B cell (primary cell): ENCODE data around the gene TRAF5.

Source experiments
- EZH2 ChIP-seq: IDR thresholded peaks from 2 replicates; pipeline ENCODE4 v1.6.1; 2012; ENCODE audit warnings: borderline replicate concordance, low read depth, mild to moderate bottlenecking, moderate library complexity, low read length; ENCODE audit not compliant: insufficient read depth, poor library complexity, severe bottlenecking
- TF ChIP-seq, protein P1 (sequence below): fragments of 200-600 bp; IDR thresholded peaks from one replicate; pipeline ENCODE4 v1.8.0; 2022; ENCODE audit warnings: antibody characterized with exemption, mild to moderate bottlenecking

GRCh38 chr1:211343607-211344006, 17.0 kb downstream of the TRAF5 start:
- no peak for TF ChIP-seq EZH2
- TF ChIP-seq, protein P1, sequence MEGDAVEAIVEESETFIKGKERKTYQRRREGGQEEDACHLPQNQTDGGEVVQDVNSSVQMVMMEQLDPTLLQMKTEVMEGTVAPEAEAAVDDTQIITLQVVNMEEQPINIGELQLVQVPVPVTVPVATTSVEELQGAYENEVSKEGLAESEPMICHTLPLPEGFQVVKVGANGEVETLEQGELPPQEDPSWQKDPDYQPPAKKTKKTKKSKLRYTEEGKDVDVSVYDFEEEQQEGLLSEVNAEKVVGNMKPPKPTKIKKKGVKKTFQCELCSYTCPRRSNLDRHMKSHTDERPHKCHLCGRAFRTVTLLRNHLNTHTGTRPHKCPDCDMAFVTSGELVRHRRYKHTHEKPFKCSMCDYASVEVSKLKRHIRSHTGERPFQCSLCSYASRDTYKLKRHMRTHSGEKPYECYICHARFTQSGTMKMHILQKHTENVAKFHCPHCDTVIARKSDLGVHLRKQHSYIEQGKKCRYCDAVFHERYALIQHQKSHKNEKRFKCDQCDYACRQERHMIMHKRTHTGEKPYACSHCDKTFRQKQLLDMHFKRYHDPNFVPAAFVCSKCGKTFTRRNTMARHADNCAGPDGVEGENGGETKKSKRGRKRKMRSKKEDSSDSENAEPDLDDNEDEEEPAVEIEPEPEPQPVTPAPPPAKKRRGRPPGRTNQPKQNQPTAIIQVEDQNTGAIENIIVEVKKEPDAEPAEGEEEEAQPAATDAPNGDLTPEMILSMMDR, result no peak
